Pancreas (tissue), 10 donors: Measurements from ENCODE around the gene ADAMTSL5. TPM values are rescaled to one million over a fixed set of nuclear protein-coding genes. Genes with fewer than 3 reads are reported as not detected.

Source experiments
- ATAC-seq, 4 donors: fragments of 200-7000 bp; cut with Tn5 transposase; one replicate each; pipeline versions ENCODE4 v1.8.0 to v1.9.1; 2020; ENCODE audit warnings: mild to moderate bottlenecking in 4 of 4, moderate library complexity in 4 of 4
- DNase-seq, 6 donors: peaks; one replicate each; pipeline ENCODE4 v3.0.0-alpha.2; 2020
- FAIRE-seq: peaks from 2 replicates; lab custom pipeline; 2012; peaks lifted over from hg19 to GRCh38; lab: Jason Lieb, UNC
- H3K27ac ChIP-seq, 4 donors: fragments of 200-600 bp; sonication (generic); 1 replicate in 3 of 4; 2 replicates in 1 of 4; pipeline versions ENCODE4 v1.5.0 to v1.8.0; 2020
- H3K27me3 ChIP-seq, 4 donors: fragments of 200-600 bp; one replicate each; pipeline ENCODE4 v1.8.0; 2021
- H3K36me3 ChIP-seq, 3 donors: fragments of 200-600 bp; sonication (generic) in 1 of 3; one replicate each; pipeline versions ENCODE4 v1.5.0 to v1.8.0; 2020 to 2021
- H3K4me1 ChIP-seq, 3 donors: fragments of 200-600 bp; one replicate each; pipeline ENCODE4 v1.8.0; 2021
- H3K4me3 ChIP-seq, 4 donors: fragments of 200-600 bp; sonication (generic) in 2 of 4; one replicate each; pipeline versions ENCODE4 v1.5.0 to v1.8.0; 2020 to 2021
- H3K9me3 ChIP-seq, 4 donors: fragments of 200-600 bp; one replicate each; pipeline ENCODE4 v1.8.0; 2021
- WGBS, 2 donors: extraction: QIAGEN DNeasy Blood & Tissue Kit; methylation state at CpG; one replicate each; pipeline ENCODE4 v1.1.7; 2013; 5-methylcytosine and 5-hydroxymethylcytosine counted together
- intact Hi-C, 3 donors: fragments of 100-400 bp; cut with DNase I; formaldehyde crosslinking; loops; one replicate each; pipeline versions ENCODE4 v1.11.1 to v1.14.2; 2022
- polyA plus RNA-seq, 2 donors: library from polyadenylated mRNA; stranded (reverse); fragments of 200-250 nt; gene quantifications; one replicate each; pipeline ENCODE4 v1.2.3, GENCODE V29; 2013
- total RNA-seq, 6 donors: library from RNA; stranded (reverse); fragmentation: NEBNext Ultra II Directional in 4 of 6; extraction: Animal tissue kit (Norgen Biotek cat#: 25700) in 4 of 6; gene quantifications; one replicate each; pipeline versions ENCODE4 v1.2.1 to v1.2.4, GENCODE V29; 2021 to 2023
- TF ChIP-seq, protein P1 (sequence below), 4 donors: fragments of 200-600 bp; sonication (generic) in 3 of 4; IDR thresholded peaks; one replicate each; pipeline versions ENCODE4 v1.5.0 to v1.8.0; 2021; ENCODE audit warnings: antibody characterized with exemption in 4 of 4
- donor health status: healthy with polysubstance abuse.
- donor health status: DM: no; HTN: no; CAD: no; lungs with moderate emphysema.
- donor health status: DM: no; HTN: no; CAD: no.
- donor health status: control.
- donor health status: control.
- donor health status: Bipolar disorder and iron deficiency.
- donor health status: DM: yes; HTN: yes; CAD: no.
- donor health status: DM: no; HTN: no; CAD: no.
- donor health status: DM: no; HTN: no; CAD: no.
- donor health status: DM: yes; HTN: yes; CAD: no.

ADAMTSL5 gene
- total and polyA plus RNA-seq, 8 donors = 0.23 to 4.0 (median 0.69) TPM

DNA sequence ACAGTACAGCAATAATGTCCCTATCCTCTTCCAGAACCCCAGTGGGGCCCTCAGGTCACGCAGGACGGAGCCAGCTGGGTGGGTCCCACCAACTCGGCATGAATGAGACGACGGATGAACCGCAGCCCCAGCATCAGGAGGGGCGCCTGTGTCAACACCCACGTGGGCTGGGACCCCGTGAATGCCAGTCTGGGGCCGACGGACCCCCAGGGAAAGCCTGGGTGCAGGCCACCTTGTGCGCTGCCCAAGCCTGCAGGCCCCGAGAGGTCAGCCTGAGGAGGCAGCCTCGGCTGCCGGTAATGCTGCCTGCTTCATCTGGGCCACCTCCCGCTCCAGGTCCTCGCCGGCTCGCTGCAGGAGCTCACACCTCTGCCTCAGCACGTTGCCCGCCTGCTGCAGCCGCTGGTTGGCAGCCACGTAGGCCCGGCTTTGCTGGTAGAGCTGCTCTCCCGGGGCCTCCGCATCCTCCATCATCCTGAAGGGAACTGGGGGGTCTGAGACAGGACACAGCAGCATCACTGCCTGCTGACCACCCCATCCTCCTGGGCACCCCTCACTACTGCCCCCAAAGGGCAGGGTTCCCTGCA, 38.0 kb downstream of the ADAMTSL5 start:
- H3K36me3 ChIP-seq = no peaks in the 10 kb centered on the region
- H3K4me1 ChIP-seq = peaks cover 17 to 26% (median 24%) of the 10 kb centered on the region in 3 donors
- FAIRE-seq = no peak
- no peak for ATAC-seq
- 88 to 89% methylated on average over 20 to 26 of the region's 26 CpGs for WGBS, 2 donors
- TF ChIP-seq, protein P1, sequence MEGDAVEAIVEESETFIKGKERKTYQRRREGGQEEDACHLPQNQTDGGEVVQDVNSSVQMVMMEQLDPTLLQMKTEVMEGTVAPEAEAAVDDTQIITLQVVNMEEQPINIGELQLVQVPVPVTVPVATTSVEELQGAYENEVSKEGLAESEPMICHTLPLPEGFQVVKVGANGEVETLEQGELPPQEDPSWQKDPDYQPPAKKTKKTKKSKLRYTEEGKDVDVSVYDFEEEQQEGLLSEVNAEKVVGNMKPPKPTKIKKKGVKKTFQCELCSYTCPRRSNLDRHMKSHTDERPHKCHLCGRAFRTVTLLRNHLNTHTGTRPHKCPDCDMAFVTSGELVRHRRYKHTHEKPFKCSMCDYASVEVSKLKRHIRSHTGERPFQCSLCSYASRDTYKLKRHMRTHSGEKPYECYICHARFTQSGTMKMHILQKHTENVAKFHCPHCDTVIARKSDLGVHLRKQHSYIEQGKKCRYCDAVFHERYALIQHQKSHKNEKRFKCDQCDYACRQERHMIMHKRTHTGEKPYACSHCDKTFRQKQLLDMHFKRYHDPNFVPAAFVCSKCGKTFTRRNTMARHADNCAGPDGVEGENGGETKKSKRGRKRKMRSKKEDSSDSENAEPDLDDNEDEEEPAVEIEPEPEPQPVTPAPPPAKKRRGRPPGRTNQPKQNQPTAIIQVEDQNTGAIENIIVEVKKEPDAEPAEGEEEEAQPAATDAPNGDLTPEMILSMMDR (IDR thresholded peaks at IDR 0.05) = no peak
- intact Hi-C loops = no loop called here
- H3K9me3 ChIP-seq = no peaks in the 10 kb centered on the region
- peak in 1 of 6 donors; percentile 70 for DNase-seq
- no peak overlapping the region for H3K4me3 ChIP-seq
- no peak overlapping the region for H3K27ac ChIP-seq
- peaks cover 0 to 21% (median 0%) of the 10 kb centered on the region in 4 donors for H3K27me3 ChIP-seq

GRCh38 chr19:1474011-1474764, 38.6 kb downstream of the ADAMTSL5 start:
- 80 to 82% methylated on average over 31 of the region's 31 CpGs for WGBS, 2 donors
- peak in 2 of 6 donors; percentile 33 to 70 for DNase-seq
- H3K36me3 ChIP-seq = no peaks in the 10 kb centered on the region
- intact Hi-C loops = no loop called here
- FAIRE-seq = no peak
- ATAC-seq = no peak
- peaks cover 0 to 21% (median 0%) of the 10 kb centered on the region in 4 donors for H3K27me3 ChIP-seq
- H3K4me1 ChIP-seq = peaks cover 20 to 29% (median 25%) of the 10 kb centered on the region in 3 donors
- TF ChIP-seq, protein P1 (IDR thresholded peaks at IDR 0.05) = no peak
- H3K9me3 ChIP-seq = no peaks in the 10 kb centered on the region
- H3K27ac ChIP-seq = no peak overlapping the region
- H3K4me3 ChIP-seq = no peak overlapping the region

DNA sequence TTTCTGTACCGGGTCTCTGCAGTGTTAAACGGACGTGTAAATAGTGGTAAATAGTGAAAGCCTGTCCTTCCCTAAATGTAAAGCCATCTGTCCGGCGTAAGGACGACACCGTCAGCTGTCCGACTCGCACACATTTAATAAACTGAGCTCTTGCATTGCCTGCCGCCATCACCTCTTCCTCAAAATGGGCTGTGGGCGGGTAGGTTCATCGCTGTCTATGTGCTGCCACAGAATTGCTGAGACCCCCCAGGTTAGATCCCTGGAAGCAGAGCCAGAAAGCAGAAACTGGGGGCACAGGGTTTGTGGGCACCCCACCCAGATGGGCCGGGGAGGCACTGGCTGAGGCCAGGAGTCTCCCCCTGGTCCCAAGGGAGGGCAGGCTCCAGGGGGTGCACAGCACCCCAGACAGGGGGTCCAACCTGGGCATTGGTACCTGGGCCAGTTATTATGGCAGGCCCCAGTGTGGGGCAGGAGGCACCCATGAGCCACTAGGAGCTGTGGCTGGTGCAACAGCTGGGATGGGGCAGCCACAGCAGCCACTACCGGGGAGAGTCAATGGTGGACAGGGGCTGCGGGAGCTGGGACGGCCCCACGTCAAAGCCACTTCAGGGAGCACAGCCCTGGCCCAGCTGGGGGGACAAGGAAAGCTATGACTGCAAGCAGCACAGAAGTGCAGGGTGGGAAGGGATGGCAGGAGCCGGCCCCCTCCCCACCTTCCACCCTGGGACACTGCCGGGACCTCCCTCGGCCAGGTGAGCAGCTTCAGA, 39.6 kb downstream of the ADAMTSL5 start:
- Histone ChIP-seq H3K27ac (no peak overlapping the region), H3K36me3 (no peaks in the 10 kb centered on the region), H3K4me3 (no peak overlapping the region), H3K27me3 (peaks cover 0 to 25% (median 0%) of the 10 kb centered on the region in 4 donors), H3K9me3 (no peaks in the 10 kb centered on the region), H3K4me1 (peaks cover 24 to 29% (median 28%) of the 10 kb centered on the region in 3 donors)
- ATAC-seq = no peak
- FAIRE-seq = no peak
- peak in 1 of 6 donors; percentile 67 for DNase-seq
- intact Hi-C loops = no loop called here
- 63 to 68% methylated on average over 19 to 20 of the region's 20 CpGs for WGBS, 2 donors
- TF ChIP-seq, protein P1 (IDR thresholded peaks at IDR 0.05) = no peak

- no peaks in the 10 kb centered on the region for H3K9me3 ChIP-seq
- H3K27me3 ChIP-seq = peaks cover 0 to 28% (median 0%) of the 10 kb centered on the region in 4 donors
- H3K4me1 ChIP-seq = peaks cover 16 to 35% (median 30%) of the 10 kb centered on the region in 3 donors
- FAIRE-seq = no peak
- intact Hi-C loops = no loop called here
- peak in 3 of 6 donors; percentile 15 to 76 (median 30) for DNase-seq
- 35 to 40% methylated on average over 43 to 44 of the region's 44 CpGs for WGBS, 2 donors
- ATAC-seq = no peak
- H3K36me3 ChIP-seq = no peaks in the 10 kb centered on the region
- H3K27ac ChIP-seq = no peak overlapping the region
- H3K4me3 ChIP-seq = no peak overlapping the region
- TF ChIP-seq, protein P1 (IDR thresholded peaks at IDR 0.05) = no peak
Observed at GRCh38 chr19:1472231-1473084, 40.4 kb downstream of the ADAMTSL5 start.
